D341Med (cell line): Measurements from ENCODE around the gene VPS51.

Experiments used
- DNase-seq: peaks from one replicate; pipeline ENCODE4 v3.0.0; 2012; ENCODE audit warnings: low spot score

The VPS51 gene

GRCh38 chr11:65120831-65121230, 24.8 kb downstream of the VPS51 start:
- DNase-seq = no peak

GRCh38 chr11:65121447-65121864, 25.4 kb downstream of the VPS51 start:
- no peak for DNase-seq

GRCh38 chr11:65121865-65122696, 26.1 kb downstream of the VPS51 start, which contains the start of the genes FAU and MRPL49:
Gene FAU, minus strand, starts transcription at chr11:65122134. Its CDS starts 321 bp downstream, at chr11:65121813.
Gene MRPL49, plus strand, starts transcription at chr11:65122321. Its CDS starts 26 bp downstream, at chr11:65122347.
- peak; percentile 96 for DNase-seq

- DNase-seq = no peak
Measured at GRCh38 chr11:65124480-65125196, 28.6 kb downstream of the VPS51 start.

- DNase-seq = no peak
Measured at GRCh38 chr11:65125197-65126056, 29.4 kb downstream of the VPS51 start.

- DNase-seq = no peak
Measured at GRCh38 chr11:65126624-65127274, 30.7 kb downstream of the VPS51 start.

GRCh38 chr11:65127473-65128181, 31.6 kb downstream of the VPS51 start:
- DNase-seq = no peak

GRCh38 chr11:65128182-65129145, 32.5 kb downstream of the VPS51 start:
- no peak for DNase-seq

GRCh38 chr11:65129649-65130441, 33.8 kb downstream of the VPS51 start:
- no peak for DNase-seq

- no peak for DNase-seq
Measured at GRCh38 chr11:65130631-65131416, 34.8 kb downstream of the VPS51 start.

- no peak for DNase-seq
Measured at GRCh38 chr11:65131417-65131776, 35.4 kb downstream of the VPS51 start.

GRCh38 chr11:65131895-65132237, 35.9 kb downstream of the VPS51 start:
- DNase-seq = no peak

GRCh38 chr11:65132238-65132987, 36.4 kb downstream of the VPS51 start:
- DNase-seq = no peak

- DNase-seq = no peak
Measured at GRCh38 chr11:65132988-65133700, 37.1 kb downstream of the VPS51 start.

GRCh38 chr11:65133724-65134123, 37.7 kb downstream of the VPS51 start:
- DNase-seq = peak; percentile 43

- DNase-seq = peak; percentile 93
Measured at GRCh38 chr11:65134240-65134951, 38.4 kb downstream of the VPS51 start, which contains the start of gene SYVN1. Gene SYVN1, minus strand, starts transcription at chr11:65134519. Its CDS starts 918 bp downstream, at chr11:65133601.
